SKM-1 treated with dmso at 0.1 percent for 144 hours (cell line): ENCODE results near the gene SPATA17.
"Not testable (repeated sequence)": the region's sequence is repeated elsewhere in the genome, so short reads cannot be mapped to it uniquely, and the experiment has no call there.

Experiments
- DNase-seq: peaks from one replicate; lab custom pipeline; 2025; ENCODE audit not compliant: unreplicated experiment; lab: John Stamatoyannopoulos, UW

The SPATA17 gene, protein sequence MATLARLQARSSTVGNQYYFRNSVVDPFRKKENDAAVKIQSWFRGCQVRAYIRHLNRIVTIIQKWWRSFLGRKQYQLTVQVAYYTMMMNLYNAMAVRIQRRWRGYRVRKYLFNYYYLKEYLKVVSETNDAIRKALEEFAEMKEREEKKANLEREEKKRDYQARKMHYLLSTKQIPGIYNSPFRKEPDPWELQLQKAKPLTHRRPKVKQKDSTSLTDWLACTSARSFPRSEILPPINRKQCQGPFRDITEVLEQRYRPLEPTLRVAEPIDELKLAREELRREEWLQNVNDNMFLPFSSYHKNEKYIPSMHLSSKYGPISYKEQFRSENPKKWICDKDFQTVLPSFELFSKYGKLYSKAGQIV

DNA sequence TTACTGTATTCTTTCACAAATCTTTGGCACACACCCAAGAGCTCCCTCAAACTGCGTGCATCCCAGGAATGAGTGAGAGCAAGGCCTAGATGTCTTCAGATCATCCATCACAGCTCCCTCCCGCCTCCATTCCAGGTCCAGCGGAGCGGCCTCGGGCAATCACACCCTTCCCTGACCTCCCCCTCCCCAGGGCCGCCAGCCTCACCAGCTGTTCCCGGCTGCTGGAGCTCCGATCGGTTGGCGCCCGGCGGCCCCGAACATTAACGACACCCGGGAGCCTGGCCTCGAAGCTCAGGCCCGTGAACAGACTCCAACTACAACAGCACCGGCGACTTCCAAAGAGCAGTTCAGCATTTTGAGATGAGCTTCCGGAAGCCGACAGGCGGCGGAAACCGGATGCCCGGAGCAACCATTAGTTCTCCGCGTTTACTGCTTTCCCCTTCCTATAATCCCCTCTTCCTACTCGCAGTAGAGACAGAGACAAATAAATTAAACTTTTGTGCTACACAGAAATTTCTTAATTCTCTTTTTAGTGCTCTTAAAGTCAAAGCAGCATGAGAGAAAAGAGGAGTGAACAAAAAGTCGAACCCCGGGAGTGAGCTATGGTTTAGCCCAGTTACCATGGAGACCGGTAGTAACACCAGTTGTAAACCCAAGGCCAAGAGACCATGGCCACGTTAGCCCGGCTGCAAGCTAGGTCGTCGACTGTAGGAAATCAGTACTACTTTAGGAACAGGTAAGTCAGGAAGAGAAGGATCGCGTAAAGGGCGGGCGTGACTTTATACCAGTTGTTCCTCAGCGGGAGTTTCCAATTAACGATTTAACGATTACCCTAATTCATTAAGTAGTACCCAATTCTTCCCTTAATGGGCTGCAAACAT lies at the start of gene SPATA17, which contains the start of gene GPATCH2:
SPATA17 (plus strand) TSS at position 634 of the 881 bp plus-strand sequence; CDS start at position 669, 35 bp downstream.
GPATCH2 (minus strand) TSS at position 380 of the 881 bp plus-strand sequence; CDS start at position 261, 119 bp downstream.
- peak; percentile 97 for DNase-seq

DNA sequence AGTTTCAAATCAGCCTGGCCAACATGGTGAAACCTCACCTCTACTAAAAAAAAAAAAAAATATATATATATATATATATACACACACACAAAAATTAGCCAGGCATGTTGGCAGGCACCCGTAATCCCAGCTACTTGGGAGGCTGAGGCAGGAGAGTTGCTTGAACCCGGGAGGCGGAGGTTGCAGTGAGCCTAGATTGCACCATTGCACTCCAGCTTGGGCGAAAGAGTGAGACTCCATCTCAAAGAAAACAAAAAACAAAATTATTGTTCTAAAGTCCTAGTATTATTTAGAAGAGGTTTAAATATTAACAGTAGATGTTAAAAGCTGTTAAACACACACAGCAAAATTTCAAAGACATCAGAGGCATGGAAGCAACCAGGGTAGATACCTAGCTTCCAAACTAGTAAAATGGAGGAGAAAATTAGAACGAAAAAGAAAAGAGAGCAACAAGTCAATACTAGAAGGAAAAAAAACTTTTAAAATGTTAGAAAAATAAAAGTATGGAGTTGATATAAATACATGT lies 46.8 kb upstream of the SPATA17 start:
- not testable (repeated sequence) for DNase-seq

DNA sequence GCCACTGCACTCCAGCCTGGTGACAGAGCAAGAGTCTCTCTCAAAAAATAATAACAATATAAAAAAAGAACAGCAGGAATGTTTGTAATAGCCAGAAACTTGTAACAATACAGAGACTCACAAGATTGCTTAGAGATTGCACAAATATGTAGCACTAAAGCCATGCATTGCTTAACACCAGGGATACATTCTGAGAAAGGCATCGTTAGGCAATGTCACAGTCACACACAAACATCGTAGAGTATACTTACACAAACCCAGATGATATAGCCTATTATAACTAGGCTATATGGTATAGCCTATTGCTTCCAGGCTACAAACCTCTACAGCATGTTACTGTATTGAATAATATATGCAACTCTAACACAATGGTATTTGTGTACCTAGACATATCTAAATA lies 45.6 kb upstream of the SPATA17 start:
- DNase-seq = no peak

DNA sequence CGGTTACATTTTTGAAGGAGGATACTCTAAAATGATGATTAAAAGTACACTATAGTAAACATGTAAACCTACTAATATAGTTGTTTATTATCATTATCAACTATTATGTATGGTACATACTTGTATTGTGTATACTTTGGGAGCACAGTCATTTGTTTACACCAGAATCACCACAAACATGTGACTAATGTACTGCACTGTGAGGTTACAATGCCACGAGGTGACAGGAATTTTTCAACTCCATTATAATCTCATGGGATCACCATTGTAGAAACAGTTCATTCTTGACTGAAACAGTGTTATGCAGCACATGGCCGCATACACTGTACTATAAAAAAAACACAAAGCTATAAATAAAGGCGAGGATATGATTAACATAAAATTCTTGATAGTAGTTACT lies 44.6 kb upstream of the SPATA17 start:
- DNase-seq = no peak

DNA sequence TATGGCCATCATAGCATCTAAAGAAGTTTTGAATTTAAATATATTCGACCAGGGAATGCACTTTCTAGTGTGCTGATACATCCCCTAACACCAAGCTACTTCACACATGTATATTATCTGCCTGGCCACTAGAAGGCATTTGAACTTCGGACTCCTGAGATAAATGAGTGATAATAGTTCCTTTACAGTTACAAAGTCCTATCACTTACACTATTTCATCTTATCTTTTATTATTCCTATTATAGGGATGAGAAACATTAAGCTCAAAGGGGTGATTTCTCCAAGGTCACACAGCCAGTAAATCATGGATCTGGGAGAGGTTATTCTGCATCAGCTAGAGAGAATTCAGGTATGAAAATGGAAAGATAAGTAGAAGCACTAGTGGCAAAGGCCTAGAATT lies 40.5 kb upstream of the SPATA17 start:
- no peak for DNase-seq

DNA sequence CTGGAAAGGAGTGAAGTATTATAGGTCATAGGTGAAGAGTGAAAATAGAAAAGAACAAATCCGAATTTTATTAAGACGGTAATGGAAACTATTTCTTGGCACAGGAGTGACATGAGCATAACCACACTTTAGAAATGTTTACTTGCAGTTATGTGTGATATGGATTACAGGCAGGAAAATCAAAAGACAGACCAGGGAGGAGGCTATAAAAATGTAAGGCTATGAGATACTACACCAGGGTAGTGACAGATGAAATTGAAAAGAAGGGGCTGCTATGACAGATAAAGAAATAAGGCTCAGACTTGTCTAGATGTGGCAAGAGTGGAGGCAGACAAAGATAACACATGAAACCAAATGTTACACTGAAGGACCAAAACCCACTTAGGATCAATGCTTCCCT lies 32.0 kb upstream of the SPATA17 start:
- DNase-seq = no peak

DNA sequence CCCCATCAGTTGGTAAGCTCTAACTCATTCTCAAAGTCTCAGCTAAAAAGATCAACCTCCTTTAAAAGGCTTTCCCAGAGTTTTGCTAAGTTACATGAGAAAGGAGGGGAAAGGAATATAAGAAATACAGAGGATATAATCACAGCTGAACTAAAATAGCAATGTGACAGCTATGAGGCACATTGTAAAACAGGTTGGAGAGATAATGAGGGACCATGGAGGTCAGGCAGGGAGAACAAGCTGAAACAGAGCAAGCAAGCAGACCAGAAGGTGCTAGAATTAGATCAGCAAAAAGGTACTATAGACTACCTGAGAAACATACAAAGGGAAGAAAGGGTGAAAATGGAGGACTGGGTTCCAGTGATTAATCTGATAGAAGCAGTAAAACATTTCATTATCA lies 28.8 kb upstream of the SPATA17 start:
- DNase-seq = no peak

DNA sequence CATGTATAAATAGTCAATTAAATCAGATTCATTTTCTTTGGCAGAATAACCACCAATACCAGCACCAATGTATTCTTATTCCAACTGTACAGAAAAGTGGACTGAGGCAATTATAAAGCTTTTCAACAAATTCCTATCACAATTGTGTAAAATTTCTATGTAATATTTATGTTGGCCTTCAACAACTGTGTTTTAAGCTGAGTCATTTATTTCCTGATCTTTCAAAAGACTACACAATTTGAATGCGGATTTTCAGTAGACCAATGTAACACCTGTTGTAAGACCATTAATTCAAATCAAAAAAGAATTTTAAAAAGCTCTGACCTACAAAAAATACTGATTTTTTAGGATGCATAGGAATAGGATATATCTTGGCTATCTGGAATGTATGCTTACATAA lies 25.8 kb upstream of the SPATA17 start:
- no peak for DNase-seq

DNA sequence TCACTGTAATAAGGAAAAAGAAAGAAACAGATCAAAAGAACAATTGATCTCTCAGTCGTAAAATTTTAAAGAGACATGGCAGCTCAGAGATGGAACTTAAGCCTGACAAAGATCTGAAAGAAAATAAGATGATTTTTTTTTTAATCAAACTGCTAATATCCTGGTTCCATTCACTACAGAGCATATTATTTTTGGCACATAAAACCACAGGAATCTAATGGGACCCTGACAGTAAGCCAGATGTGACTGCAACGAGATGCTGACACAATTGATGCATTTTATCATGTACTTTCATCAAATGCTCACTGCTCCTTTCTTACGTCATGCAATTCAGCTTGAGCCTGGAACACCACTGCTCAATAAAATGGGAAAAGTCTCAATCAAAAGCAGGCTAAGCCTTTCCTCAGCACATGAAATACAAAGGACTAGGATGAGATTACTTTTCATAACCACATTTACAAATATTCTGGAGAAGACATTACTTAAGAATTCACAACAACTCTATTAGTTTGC lies 16.9 kb upstream of the SPATA17 start:
- DNase-seq = no peak

DNA sequence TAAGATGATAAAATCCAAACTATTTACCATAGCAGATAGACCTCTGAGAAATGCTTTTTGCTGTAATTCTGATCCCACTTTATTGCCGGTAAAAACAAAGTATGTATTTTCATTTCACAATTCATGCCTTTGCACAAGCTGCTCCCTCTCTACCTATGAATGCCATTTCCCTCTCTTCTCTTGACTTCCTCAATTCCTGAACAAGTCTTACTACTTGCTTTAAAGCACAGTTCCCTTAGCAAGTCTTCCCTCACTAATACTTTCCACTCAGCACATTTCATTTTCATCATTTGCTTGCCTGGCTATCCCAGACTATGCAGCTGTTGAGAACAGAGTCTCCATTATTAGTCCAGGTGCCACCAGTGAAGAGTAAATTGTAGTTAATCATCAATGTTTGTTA lies 14.0 kb upstream of the SPATA17 start:
- peak; percentile 55 for DNase-seq

DNA sequence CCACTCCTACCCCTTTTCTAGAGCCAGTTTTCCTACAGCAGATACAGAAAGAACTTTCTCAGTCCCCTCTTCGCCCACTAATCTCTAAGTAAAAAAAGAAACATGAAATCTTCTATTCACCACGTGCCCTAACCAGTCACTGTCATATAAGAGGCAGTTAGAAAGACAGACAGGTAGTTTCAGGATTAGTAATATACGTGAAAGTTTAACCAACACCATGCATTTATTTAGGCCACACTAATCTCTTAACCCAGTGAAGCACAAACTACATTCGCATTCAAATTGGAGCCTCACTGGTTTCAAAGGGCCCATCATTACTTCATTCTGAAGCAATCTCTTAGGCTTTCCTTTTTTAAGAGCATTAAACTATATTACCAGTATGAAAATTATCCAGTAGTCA lies 10.3 kb upstream of the SPATA17 start:
- DNase-seq = no peak

DNA sequence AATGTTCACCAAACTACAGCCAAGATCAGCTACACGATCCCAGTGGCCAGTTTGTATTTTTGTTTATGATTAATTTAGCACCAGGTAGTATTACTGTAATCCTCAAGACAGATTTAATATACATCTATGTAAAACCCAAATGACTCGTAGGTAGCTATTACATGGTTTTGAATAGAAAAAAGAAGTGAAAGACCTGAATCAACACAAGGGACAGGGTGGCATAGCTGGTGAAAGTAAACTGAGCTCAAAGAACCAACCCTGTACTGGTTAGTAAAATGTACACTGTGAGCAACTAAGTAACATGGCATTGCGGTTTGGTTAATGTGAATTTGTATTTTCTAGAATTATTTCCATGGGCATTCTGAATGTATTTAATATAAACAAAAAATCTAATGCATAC lies 9.1 kb upstream of the SPATA17 start:
- DNase-seq = no peak

DNA sequence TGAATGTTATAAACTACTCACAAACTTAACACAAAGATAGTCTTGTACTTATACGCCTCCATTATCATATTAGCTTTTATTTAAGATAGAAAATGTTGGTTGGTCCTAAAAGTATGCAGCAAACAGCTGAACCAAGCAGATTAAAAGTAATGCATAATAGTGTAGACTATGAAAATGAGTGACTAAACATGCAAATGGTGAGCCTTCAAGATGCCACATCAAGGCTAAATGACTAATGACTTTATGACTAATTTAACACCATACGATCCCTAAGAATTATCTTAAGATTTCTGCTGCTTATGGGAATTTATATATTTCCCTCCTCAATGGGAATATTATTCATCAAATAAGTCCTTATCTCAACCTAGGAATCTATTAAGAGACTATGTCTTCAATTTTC lies 4.8 kb upstream of the SPATA17 start:
- no peak for DNase-seq

DNA sequence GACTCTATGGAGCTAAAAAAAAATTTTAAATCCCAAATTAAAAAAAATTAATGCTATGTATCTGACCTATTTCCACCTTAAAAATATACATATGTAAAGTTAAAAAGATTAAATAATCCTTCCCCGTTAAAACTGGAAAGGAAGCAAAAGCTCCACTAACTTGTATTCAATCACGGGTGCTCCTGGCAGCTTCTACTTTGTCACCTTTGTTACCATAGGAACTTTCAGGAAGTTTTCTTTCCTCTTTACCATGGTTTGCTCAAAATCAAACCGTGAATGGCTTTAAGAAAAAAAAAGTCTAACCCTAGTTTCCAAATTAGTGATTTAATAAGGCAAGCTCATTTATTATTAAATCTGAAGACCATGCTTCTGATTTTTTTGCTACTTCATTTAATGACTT lies 3.7 kb upstream of the SPATA17 start:
- DNase-seq = no peak

DNA sequence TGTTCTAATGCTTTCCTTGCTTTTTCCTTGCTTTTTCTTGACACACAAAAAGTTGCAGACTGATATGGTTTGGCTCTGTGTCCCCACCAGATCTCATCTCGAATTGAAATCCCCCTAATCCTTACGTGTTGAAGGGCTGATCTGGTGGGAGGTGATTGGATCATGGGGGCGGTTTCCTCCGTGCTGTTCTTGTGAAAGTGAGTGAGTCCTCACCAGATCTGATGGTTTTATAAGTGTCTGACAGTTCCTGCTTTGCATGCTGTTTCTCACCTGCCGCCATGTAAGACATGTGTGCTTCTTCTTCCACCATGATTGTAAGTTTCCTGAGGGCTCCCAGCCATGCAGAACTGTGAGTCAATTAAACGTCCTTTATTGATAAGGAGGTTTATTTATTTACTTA lies 11.3 kb downstream of the SPATA17 start:
- no peak for DNase-seq

DNA sequence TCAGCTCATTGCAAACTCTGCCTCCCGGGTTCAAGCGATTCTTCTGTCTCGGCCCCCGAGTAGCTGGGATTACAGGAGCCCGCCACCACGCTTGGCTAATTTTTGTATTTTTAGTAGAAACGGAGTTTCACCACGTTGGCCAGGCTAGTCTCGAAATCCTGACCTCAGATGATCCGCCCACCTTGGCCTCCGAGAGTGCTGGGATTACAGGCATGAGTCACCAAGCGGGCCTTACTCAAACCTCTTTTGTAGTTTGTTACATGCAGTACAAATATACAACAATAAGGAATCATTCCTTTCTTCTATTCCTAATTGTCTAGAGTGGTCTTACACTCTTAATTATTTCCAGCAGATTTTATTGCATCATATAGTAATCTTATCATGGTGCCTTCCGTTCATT lies 16.6 kb downstream of the SPATA17 start:
- no peak for DNase-seq

DNA sequence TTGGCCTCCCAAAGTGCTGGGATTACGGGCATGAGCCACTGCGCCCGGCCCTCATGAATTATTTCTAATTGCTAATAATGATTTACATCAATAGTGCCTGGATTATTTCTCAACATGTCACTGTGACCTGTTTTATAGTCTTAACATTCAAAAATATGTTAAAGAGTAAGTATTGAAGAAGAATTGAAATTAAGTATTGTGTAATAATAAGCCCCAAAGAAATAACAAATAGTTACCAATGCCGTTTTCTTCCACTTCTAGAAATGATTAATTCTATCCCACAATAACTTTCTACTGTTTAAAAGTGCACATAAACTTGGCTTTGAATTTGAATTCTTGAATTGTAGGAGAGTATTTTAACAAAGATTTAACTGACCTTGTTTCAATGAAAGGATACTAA lies 19.5 kb downstream of the SPATA17 start:
- no peak for DNase-seq

DNA sequence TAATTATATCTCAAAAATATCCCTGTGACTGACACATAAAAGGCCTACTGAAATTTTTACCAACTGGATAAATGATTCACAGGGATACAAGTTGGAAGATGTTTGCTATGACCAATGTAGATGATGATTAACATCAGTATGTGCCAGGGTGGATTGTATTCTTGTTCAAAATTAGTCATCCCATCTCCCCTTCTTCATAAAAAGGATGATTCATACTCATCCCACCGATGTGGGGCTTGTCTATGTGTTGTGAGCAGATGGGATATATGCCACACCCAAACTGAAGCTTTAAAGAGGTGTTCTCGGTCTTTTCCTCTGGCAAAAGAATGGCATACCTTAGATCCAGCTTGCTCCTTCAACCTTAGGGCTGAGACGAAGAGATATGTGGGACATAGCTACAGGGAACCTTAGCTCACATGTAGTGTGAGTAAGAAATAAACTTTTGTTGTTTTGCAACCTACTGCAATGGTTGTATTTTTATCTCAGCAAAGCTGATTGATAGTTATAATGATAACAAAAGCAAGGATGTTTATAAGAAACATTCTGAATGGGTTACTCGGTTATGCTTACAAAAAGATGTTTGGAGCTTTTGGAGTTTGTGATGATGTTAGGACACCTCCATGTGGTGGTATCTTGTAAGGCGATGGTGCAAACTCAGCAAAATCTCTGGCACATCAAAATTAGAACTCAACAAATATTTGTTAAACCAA lies 29.4 kb downstream of the SPATA17 start:
- no peak for DNase-seq

DNA sequence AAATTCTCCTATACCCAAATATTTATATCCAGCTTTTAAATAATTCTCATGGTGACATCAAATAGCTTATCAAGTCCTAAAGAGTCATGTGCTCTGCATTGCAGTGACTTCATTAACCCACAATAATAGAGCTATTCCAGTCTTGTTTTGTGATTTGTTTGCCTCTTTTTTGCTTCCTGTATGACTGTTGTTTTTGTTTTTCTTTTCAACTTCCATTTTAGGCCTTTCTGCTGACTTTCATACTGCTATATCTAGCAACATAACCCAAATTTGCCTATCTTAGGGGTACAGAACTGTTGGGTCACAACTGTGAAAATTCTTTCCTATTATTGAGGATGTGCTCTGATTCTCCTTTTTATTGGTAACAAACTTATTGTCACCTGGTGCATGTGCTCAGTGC lies 30.3 kb downstream of the SPATA17 start:
- DNase-seq = no peak

DNA sequence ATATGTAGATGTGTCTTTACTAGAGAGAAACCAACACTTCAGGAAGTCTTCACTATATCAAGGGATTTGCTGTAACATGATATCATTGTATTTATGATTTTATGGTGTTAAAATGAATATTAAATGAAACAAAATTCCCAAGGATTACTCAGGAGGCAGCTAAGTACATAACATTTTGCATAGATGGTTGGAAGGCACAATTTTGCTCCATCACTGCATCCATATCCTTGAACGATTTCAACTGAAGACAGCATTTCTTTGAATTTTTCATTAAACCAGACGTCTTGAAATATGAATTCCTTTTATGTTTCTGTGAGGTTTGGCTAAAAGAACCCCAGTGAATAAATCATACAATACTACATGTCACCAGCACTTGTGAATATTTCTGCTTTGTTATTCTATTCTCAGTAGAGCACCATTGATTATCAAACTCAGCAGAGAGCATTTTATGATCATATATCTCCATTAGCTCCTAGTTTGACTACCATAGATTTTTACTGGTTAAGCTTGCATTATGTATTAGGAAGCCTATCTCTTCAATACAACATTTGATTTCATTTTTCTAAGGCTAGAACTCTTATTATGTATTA lies 37.3 kb downstream of the SPATA17 start:
- DNase-seq = no peak

DNA sequence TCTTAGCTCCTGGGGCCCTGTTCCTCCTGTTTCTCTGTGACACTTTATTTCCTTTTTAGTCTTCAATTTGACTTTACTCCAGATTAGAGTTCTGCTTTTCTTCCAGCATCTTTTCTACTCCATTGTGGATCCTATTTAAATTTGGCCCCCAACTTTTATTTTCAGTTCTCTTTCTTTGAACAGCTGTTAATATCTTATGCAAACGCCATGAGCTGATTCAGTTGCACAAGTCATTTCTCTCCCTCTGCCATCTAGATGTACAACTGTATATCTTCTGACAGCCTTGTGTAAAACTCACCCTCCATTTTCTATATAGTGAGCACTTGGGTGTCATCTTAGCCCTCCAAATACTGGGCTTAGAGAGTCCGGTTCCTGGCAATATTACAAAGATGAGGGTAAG lies 42.2 kb downstream of the SPATA17 start:
- DNase-seq = no peak
